CD4-positive, alpha-beta T cell treated with Interleukin-15 for 1 hour (primary cell): Measurements from ENCODE around the gene ANAPC7.
"Not testable (repeated sequence)": the region's sequence is repeated elsewhere in the genome, so short reads cannot be mapped to it uniquely, and the experiment has no call there.

ENCODE experiments used
- DNase-seq: peaks from one replicate; pipeline ENCODE4 v3.0.0-alpha.2; 2020

The ANAPC7 gene, protein sequence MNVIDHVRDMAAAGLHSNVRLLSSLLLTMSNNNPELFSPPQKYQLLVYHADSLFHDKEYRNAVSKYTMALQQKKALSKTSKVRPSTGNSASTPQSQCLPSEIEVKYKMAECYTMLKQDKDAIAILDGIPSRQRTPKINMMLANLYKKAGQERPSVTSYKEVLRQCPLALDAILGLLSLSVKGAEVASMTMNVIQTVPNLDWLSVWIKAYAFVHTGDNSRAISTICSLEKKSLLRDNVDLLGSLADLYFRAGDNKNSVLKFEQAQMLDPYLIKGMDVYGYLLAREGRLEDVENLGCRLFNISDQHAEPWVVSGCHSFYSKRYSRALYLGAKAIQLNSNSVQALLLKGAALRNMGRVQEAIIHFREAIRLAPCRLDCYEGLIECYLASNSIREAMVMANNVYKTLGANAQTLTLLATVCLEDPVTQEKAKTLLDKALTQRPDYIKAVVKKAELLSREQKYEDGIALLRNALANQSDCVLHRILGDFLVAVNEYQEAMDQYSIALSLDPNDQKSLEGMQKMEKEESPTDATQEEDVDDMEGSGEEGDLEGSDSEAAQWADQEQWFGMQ

DNA sequence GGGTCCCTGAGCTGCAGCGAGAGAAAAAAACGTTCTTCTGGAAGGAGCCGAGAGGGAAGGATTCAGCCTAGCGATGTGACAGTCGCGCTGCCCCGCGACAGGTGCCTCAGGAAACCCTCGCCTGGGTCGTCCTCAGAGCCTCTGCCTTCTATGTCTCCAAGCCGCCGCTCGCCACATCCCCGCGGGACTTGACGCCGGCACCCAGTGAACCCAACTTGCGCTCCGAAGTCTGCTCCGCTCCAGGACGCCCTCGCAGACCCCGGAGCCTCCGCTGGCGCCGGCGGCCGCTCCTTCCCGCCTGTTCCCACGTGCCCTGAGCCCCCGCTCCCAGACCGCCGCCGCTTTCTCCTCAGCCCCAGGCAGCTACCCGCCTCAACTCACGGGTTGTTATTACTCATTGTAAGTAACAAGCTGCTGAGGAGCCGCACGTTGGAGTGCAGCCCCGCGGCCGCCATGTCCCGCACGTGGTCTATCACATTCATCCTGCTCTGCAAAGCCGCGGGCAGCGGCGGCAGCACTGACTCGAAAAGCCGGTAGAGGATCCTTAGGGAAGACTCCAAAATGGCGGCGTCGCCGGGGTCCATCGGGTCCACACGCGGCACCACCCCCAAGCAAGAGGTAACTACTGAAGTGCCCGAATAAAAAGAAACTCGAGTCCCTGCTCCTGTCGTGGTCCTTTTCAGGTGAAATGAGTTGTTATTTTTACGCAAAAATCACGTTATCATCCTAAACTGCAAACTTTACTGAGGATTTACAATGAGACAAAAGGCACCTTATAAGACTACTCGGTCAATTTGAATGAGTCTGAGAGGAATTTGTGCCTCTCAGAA, at the start of gene ANAPC7:
TSS of gene ANAPC7 (minus strand) at position 563 of the 830 bp plus-strand sequence. CDS start at position 482, 81 bp downstream.
- peak; percentile 87 for DNase-seq

DNA sequence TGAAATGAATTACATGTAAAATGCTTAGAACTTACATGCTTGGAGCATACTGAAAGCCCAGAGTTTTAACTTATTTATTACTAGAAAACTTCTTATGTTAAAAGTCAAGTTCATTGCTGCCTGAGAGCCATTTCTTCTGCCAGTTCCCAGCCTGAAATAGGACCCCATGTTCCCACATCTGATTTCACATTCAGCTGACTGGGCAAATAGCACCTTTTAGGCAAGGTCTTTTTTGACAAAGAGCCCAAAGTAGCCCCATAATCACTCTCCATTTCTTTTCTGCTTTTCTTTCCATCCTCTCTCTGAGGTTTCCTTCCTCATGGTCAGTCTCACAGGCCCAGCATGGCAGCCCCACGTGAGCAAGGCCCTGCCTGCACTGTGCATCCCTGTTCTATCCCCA, 47.8 kb upstream of the ANAPC7 start:
- no peak for DNase-seq

DNA sequence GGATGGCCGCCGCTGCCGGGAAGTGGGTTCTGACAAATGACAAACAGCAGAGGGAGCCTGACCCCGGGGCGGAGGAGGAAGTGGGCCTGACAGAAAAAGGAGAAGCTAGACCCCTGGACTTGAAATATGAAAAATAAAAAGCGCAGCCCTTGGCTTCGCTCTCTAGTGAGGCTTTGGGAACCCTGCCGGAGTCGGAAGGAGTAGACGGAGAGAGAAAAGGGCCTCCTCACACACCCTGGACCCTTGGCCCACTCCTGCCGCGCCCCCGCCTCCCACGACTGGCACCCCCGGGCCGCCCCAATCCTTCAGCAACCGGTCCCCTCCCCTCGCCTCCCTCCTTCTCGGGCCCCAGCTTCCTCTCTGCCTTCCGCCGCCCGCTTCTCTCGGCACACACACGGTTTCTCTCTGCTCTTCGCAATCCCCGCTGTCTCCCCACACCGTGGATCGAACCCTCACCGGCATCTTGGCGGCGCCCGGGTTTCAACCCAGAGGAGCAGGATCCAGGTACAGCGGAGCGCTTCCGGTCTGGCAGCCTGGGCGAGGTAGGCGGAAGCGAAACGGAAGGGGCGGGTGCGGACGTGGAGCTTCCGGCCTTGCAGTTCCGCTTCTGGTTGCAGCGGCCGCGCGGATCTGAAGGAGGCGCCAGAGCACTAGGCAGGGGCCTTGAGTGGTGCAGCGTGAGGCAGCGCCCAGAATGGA, 46.4 kb upstream of the ANAPC7 start, which contains the start of gene ARPC3:
TSS of gene ARPC3 (minus strand) at position 539 of the 699 bp plus-strand sequence. CDS start at position 462, 77 bp downstream.
- peak; percentile 95 for DNase-seq

DNA sequence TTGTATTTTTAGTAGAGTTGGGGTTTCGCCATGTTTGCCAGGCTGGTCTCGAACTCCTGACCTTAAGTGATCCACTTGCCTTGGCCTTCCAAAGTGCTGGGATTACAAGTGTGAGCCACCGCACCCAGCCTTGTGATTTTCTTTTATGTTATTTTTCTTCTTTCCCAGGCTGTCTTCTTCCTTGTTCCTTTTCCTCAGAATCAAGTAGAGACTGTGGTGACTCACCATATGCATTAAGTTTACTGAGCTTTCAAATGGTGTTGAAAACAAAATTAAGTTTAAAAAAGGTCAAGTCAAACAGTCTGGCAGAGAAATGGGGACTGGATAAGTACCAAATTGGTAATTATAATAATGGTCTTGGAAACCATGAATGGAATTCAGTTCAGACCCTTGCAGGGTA, 40.9 kb upstream of the ANAPC7 start:
- DNase-seq = no peak

DNA sequence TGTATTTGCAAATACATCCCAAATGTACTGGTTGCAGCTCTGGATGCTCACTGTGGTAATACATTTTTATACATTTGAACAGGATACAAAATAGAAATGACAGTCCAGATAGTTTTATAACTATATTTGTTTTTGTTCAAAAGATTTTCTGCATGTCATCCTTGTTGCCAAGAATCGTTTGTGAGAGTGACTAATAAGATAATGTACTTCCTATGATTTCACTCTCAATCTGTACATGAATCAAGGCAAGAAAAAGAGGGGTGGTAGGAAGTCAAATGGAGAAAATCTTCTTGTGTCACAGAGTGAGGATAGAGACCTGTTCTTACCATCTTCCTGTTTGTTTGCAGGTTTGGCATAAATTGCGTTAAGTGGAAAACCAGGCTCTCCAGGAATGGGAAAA, 32.7 kb upstream of the ANAPC7 start:
- no peak for DNase-seq

DNA sequence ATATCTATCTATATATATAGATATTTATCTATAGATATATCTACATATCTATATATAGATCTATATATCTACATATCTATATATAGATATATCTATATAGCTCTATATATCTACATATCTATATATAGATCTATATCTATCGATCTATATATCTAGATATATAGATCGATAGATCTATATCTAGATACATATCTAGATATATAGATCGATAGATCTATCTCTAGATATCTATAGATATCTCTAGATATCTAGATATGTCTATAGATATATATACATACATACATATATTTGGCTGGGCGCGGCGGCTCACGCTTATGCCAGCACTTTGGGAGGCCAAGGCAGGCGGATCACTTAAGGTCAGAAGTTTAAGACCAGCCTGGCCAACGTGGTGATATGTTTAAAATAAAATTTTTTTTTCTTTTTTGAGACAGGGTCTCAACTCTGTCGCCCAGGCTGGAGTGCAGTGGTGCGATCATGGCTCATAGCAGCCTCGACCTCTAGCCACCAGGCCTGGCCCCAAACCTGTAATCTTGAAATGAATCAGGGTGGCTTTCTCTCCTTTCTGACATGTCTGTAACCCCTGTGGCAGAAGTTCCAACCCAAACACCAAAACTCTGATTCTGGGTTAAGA, 28.6 kb upstream of the ANAPC7 start:
- no peak for DNase-seq

DNA sequence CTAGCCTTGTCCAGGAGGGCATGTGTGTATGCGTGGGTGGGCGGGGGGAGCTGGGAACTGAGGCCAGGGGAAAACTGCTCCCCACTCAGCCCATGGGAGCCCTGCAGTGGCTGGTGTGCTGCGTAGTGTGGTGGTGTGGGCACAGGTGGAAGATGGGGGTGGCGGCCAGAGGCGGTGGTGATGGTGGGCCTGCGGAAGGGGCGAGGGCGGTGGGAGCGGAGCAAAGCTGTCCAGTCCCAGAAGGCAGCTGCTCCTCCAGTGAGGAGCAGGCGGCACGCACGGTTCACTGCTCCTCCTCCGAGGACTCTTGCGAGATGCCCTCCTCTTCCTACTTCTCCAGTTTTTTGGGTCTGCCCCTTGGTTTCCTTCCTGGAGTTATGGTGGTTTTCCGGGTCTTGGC, 26.2 kb upstream of the ANAPC7 start:
- not testable (repeated sequence) for DNase-seq

DNA sequence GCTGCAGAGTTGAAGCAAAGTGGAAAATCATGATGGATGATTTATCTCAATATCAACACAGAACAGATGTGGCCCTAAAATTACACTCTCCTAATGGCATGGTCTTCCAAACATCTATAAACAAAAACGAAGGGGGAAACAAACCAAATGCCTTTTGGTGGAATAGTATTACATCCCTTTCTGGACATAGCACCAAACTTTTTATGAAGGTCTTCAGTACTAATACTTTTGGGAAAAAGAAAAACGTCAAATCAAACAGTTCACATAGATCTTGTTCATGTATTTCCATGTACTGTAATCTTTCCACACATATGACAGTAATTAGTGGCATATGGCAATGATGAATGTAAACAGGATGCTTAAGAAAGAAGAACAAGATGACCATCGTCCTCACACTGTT, 22.9 kb upstream of the ANAPC7 start:
- DNase-seq = no peak

DNA sequence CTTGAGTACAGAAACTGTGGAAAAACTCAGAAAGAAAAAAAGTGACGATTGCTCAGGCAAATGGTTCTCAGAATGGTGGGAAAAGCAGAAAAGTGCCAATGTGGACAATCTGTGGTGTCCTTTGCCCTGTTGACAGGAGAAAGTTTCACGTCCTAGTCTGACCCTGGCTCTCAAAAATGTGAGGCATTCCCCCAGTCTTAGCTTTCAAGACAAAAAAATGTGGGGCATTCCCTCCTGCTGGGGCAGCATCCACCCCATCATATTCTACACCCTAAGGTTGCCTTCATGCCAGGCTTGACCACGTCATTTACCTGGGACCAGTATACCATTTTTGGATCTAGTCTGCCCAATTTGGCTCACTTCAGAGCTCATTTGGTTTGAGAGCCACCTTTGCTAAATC, 20.7 kb upstream of the ANAPC7 start:
- DNase-seq = no peak

DNA sequence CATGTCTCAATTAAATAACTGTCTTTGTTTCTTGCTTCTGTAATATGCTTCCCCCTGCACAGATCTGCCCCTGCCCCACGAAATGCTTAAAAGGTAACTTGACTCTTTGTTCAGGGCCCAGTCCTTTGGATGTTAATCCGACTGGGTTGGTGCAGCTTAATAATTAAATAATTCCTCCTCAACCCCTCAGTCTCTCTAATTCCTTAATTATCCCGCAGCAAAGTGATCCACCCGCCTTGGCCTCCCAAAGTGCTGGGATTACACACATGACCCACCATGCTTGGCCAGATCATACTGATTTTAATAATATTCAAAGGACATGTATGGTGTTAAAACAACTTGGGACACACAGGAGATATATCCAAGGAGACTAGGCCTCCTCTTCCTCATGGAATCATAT, 18.2 kb upstream of the ANAPC7 start:
- no peak for DNase-seq

DNA sequence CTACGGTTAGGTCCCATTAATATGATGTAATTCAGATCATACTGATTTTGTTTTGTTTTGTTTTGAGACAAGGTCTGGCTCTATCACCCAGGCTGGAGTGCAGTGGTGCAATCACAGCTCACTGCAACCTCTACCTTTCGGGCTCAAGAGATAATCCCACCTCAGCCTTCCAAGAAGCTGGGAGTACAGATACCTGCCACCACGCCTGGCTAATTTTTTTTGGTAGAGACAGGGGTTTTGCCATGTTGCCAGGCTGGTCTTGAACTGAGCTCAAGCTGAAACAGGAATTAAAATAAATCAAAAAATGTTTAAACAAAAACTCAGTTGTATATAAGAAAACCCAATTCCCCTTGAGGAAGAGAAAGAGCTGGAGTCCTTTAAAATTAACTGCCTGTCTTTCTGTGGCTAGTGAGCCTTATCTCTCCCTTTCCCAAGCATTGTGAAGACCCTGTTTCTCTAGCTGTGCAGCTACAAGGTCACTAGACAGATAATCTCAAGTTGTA, 17.7 kb upstream of the ANAPC7 start:
- DNase-seq = no peak

DNA sequence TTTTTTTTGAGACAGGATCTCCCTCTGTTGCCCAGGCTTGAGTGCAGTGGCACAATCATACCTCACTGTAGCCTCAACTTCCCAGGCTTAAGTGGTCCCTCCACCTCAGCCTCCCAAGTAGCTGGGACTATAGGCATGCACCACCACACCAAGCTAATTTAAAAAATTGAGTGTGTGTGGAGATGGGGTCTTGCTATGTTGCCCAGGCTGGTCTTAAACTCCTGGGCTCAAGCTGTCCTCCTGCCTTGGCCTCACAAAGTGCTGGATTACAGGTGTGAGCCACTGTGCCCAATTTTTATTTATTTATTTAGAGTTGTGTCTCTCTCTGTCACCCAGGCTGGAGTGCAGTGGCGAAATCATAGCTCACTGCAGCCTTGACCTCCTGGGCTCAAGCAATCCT, 17.1 kb upstream of the ANAPC7 start:
- DNase-seq = not testable (repeated sequence)

DNA sequence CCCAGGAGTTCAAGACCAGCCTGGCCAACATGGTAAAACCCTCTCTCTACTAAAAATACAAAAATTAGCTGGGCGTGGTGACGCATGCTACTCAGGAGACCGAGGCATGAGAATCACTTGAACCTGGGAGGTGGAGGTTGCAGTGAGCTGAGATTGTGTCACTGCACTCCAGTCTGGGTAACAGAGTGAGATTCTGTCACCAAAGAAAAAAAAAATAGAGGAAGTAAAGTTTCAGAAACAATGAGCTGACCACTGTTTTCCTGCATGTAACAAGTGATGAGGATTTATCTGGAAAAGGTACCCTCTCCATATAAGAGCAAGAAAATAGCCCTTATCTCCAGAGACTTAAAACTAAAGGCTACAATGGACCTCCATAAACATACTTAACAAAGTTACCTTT, 13.6 kb upstream of the ANAPC7 start:
- DNase-seq = not testable (repeated sequence)

DNA sequence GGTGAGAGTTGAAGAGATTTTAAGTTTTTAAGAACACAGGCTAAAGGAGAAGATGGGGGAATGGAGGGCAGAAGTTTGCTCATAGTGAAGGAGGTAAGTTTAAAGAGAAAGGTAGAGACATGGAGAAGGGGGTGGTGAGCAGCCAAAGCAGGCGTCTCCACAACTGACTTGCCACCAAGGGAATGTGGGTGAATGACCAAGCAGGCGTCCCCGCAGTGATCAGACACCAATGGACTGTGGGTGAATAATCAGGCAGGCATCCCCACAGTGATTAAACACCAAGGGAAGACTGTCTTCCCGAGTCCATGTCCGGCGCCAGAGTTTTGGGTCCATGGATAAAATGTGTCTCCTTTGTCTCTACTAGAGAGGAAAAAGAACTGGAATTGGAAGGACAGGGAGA, 6.6 kb upstream of the ANAPC7 start:
- DNase-seq = not testable (repeated sequence)

DNA sequence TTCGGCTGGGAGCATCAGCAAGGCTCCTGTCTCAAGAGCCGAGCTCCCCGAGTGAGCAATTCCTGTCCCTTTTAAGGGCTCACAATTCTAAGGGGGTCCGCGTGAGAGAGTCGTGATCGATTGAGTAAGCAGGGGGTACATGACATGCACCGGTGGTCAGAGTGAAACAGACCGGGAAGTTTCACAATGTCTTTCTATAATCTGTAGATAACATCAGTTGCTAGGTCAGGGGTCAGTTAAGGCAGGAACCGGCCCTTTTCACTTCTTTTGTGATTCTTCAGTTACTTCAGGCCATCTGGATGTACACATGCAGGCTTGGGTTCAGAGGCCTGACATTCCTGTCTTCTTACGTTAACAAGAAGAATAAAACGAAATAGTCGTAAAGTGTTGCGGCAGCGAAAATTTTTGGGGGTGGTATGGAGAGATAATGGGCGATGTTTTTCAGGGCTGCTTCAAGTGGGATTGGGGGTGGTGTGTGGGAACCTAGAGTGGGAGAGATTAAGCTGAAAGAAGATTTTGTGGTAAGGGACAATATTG, 1.7 kb upstream of the ANAPC7 start:
- DNase-seq = not testable (repeated sequence)

DNA sequence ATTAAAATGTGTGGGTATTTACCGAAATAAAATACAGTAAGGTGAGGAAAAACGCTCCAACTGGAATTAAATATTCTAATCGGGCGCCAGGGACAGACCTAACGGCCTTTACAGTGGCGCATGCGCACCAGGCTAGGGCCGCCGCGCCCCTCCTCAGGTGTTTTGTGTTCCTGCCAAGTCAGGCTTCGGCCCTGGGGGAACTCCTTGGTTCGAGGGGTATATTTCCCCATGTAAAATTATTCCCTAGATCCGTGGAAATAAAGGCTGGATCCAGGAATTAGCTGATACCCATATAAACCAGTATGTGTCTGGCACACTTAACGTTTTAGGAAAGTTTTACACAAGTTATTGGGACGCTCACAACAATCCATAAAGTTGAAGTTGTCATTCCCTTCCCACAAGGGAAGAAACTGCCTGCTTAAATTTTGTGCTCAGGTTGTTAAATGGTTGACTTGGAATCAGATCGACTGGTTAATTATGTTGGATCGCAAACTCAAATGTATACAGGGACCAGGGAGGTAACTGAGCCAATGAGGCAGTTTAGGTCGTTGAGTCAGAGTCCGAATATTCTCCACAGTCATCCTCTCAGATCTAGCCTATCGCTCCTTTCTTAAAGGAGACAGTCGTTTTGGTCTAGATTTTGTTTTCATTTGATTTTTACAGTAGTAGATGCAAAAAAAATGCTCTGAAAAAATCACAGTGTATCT, 621 bp upstream of the ANAPC7 start:
- peak; percentile 77 for DNase-seq

DNA sequence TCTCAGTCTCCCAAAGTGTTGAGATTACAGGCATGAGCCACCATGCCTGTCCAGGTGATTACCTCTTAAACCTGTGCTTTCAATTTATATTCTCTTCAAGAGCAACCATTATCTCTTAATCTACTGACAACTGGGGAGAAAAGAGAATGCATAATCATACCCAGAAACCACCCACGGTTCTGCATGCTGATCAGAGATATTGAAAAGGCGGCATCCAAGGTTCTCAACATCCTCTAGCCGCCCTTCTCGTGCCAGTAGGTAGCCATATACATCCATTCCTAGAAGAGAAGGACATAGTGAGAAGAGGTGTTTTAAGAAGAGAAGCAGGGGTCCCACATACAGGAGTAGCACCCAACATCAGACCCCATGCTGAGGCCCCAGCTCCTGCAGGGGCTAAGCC, 20.8 kb downstream of the ANAPC7 start:
- no peak for DNase-seq

DNA sequence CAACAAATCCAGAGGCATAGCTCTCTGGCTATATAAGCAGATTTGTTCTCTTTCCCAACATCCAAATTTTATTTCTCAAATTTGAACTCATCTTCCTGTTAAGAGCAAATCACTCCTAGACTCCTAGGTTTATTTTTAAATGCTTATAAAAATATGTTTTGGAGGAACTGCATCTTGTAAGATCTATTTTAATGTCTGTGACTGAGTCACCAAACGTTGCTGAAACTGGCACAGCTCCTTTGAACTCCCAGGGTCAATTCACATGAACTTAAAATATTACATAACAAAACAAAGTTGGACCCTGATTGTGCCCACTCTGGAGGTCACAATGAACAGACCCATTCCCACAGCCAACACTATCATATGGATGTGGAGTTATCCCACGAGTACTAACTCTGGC, 23.9 kb downstream of the ANAPC7 start:
- no peak for DNase-seq

DNA sequence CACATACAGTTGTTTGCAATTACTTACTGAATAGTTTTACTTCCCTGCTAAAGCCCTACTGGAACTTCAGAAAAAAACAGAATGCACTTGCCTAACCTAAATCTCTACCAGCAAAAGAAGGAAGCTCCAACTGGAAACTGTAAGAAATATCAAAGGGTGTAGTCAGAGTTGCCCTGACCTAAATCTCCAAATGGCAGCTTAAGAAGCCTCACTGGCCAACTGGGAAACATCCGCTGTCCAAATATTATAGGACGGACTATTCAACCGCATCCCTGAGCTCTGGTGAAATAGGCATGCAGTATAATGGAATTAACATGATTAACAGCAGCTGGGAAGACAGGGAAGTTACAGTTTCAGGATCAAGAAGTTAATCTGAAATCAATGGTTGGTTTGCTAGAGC, 24.3 kb downstream of the ANAPC7 start:
- DNase-seq = no peak

DNA sequence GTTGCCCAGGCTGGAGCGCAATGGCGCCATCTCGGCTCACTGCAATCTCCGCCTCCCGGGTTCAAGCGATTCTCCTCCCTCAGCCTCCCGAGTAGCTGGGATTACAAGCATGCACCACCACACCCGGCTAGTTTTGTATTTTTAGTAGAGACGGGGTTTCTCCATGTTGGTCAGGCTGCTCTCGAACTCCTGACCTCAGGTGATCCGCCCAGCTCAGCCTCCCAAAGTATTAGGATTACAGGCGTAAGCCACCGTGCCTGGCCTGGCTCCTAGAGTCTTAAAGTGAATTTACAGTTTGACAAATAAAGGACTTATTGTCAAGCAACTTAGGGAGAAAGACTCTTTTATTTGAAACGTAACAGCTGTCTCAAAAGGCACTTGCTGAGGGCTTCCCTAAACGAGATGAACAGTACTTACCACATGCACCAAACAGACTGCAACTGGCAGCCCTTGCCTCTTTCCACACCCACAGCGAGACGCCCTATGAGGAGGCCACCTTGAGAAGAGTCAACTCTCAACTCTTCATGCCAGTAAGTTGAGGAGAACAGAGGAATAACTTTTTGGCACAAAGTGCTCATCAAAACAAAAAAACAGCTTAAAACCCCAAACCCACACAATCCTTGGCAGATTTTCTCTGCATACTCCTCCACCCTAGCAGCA, 25.2 kb downstream of the ANAPC7 start:
- not testable (repeated sequence) for DNase-seq
